H1 (cell line): ENCODE data around the gene CD300LB. TPM values are rescaled to one million over a fixed set of nuclear protein-coding genes. Genes with fewer than 3 reads are reported as not detected.

Experiments used
- CTCF ChIA-PET: fragments of 300-600 bp; sonication (Branson Sonifier 250); formaldehyde crosslinking; loops from one replicate; lab custom pipeline; 2021; ENCODE audit not compliant: partially characterized antibody; lab: Charles Lee
- POLR2A ChIA-PET: fragments of 300-600 bp; sonication (Branson Sonifier 250); formaldehyde crosslinking; loops from one replicate; lab custom pipeline; 2021; ENCODE audit warnings: inconsistent platforms; ENCODE audit not compliant: partially characterized antibody; lab: Charles Lee
- DNase-seq, 2 experiments: peaks; one replicate each; pipeline versions ENCODE4 v3.0.0 to v3.0.0-alpha.2; 2010 to 2022; ENCODE audit warnings: low spot score in 2 of 2, low read depth in 1 of 2, mixed read lengths in 1 of 2
- FAIRE-seq: peaks from 2 replicates; lab custom pipeline; 2011; peaks lifted over from hg19 to GRCh38; lab: Jason Lieb, UNC
- H2AFZ ChIP-seq: 2 replicates; pipeline ENCODE4 v1.8.1; 2012; ENCODE audit warnings: low read length, inconsistent platforms
- H2AK5ac ChIP-seq: 2 replicates; pipeline ENCODE4 v1.6.1; 2013; ENCODE audit warnings: low read depth, low read length
- H2BK120ac ChIP-seq: replicated peaks from 2 replicates; pipeline ENCODE3; 2013; ENCODE audit warnings: low read depth, low read length, inconsistent platforms
- H2BK12ac ChIP-seq: 2 replicates; pipeline ENCODE4 v1.6.1; 2013; ENCODE audit warnings: low read depth, low read length
- H2BK15ac ChIP-seq: 2 replicates; pipeline ENCODE4 v1.6.1; 2013; ENCODE audit warnings: low read length
- H2BK20ac ChIP-seq: 2 replicates; pipeline ENCODE4 v1.6.1; 2013; ENCODE audit warnings: low read length
- H2BK5ac ChIP-seq: 2 replicates; pipeline ENCODE4 v1.6.1; 2013; ENCODE audit warnings: low read depth, low read length
- H3K14ac ChIP-seq: 2 replicates; pipeline ENCODE4 v1.6.1; 2013; ENCODE audit warnings: inconsistent platforms; ENCODE audit not compliant: insufficient read length
- H3K18ac ChIP-seq: 2 replicates; pipeline ENCODE4 v1.6.1; 2013; ENCODE audit warnings: low read length; ENCODE audit errors: extremely low read depth
- H3K23ac ChIP-seq: 2 replicates; pipeline ENCODE4 v1.6.1; 2013; ENCODE audit warnings: inconsistent platforms; ENCODE audit not compliant: insufficient read length
- H3K23me2 ChIP-seq: 2 replicates; pipeline ENCODE4 v1.6.1; 2013; ENCODE audit warnings: low read depth, low read length
- H3K27ac ChIP-seq: 2 replicates; pipeline ENCODE4 v1.6.1; 2011; ENCODE audit warnings: low read depth, low read length, inconsistent platforms
- H3K27me3 ChIP-seq, 4 experiments: replicated peaks in 1 of 4; 1 replicate in 1 of 4; 2 replicates in 3 of 4; pipeline versions ENCODE4 v1.6.1 to v1.8.1; 2011 to 2013; ENCODE audit warnings: low read length in 3 of 4, mild to moderate bottlenecking in 3 of 4, inconsistent platforms in 2 of 4, mixed read lengths in 2 of 4, moderate library complexity in 1 of 4; ENCODE audit not compliant: control insufficient read depth in 3 of 4, insufficient read depth in 3 of 4; ENCODE audit errors: extremely low read depth in 1 of 4
- H3K36me3 ChIP-seq, 4 experiments: 2 replicates each; pipeline versions ENCODE4 v1.6.1 to v1.8.1; 2011 to 2013; ENCODE audit warnings: mild to moderate bottlenecking in 4 of 4, low read length in 3 of 4, moderate library complexity in 2 of 4, control low read depth in 1 of 4, inconsistent platforms in 1 of 4; ENCODE audit not compliant: insufficient read depth in 4 of 4, control insufficient read depth in 2 of 4
- H3K4ac ChIP-seq: replicated peaks from 2 replicates; pipeline ENCODE3; 2013; ENCODE audit warnings: low read length, low read depth, mixed read lengths, inconsistent platforms; ENCODE audit not compliant: insufficient read length
- H3K4me1 ChIP-seq, 4 experiments: replicated peaks in 1 of 4; 1 replicate in 1 of 4; 2 replicates in 3 of 4; pipeline versions ENCODE4 v1.6.1 to v1.8.1; 2011 to 2013; ENCODE audit warnings: low read length in 3 of 4, inconsistent platforms in 2 of 4, mixed read lengths in 1 of 4; ENCODE audit not compliant: insufficient read depth in 4 of 4, control insufficient read depth in 3 of 4
- H3K4me2 ChIP-seq, 2 experiments: 2 replicates each; pipeline versions ENCODE4 v1.6.1 to v1.8.1; 2011 to 2013; ENCODE audit warnings: low read depth in 2 of 2, low read length in 2 of 2, control low read depth in 1 of 2, inconsistent platforms in 1 of 2, mild to moderate bottlenecking in 1 of 2; ENCODE audit not compliant: insufficient read depth in 1 of 2
- H3K4me3 ChIP-seq, 4 experiments: fragments of 200-600, 300-600 bp in 1 of 4; sonication (generic), shearing (Covaris generic), sonication (Bioruptor Twin) in 1 of 4; 2 replicates each; pipeline versions ENCODE4 v1.5.1 to v1.8.1; 2011 to 2016; ENCODE audit warnings: low read length in 4 of 4, low read depth in 3 of 4, control low read depth in 2 of 4, inconsistent platforms in 2 of 4, mild to moderate bottlenecking in 2 of 4, mixed read lengths in 1 of 4, moderate library complexity in 1 of 4; ENCODE audit not compliant: insufficient read depth in 2 of 4; ENCODE audit errors: extremely low read depth in 1 of 4
- H3K56ac ChIP-seq: replicated peaks from 2 replicates; pipeline ENCODE3; 2013; ENCODE audit warnings: low read depth, mild to moderate bottlenecking, mixed read lengths, low read length, inconsistent platforms; ENCODE audit not compliant: insufficient read length
- H3K79me1 ChIP-seq: 2 replicates; pipeline ENCODE4 v1.6.1; 2013; ENCODE audit warnings: low read depth, low read length, control low read depth
- H3K79me2 ChIP-seq, 2 experiments: 2 replicates each; pipeline versions ENCODE4 v1.6.1 to v1.8.1; 2012 to 2013; ENCODE audit warnings: low read length in 2 of 2, mild to moderate bottlenecking in 2 of 2, inconsistent platforms in 1 of 2; ENCODE audit not compliant: insufficient read depth in 2 of 2, control insufficient read depth in 1 of 2
- H3K9ac ChIP-seq, 4 experiments: replicated peaks in 1 of 4; 1 replicate in 1 of 4; 2 replicates in 3 of 4; pipeline versions ENCODE4 v1.6.1 to v1.8.1; 2011 to 2013; ENCODE audit warnings: low read depth in 3 of 4, low read length in 3 of 4, control low read depth in 2 of 4, mild to moderate bottlenecking in 2 of 4, moderate library complexity in 2 of 4, inconsistent platforms in 1 of 4; ENCODE audit errors: extremely low read depth in 1 of 4
- H3K9me3 ChIP-seq, 2 experiments: 2 replicates each; pipeline versions ENCODE4 v1.6.1 to v1.8.1; 2012 to 2013; ENCODE audit warnings: mild to moderate bottlenecking in 2 of 2, moderate library complexity in 2 of 2, control low read depth in 1 of 2, inconsistent platforms in 1 of 2, low read depth in 1 of 2, low read length in 1 of 2, mixed read lengths in 1 of 2; ENCODE audit not compliant: insufficient read depth in 2 of 2
- H4K20me1 ChIP-seq, 2 experiments: replicated peaks in 1 of 2; 2 replicates each; pipeline versions ENCODE3 to v1.8.1; 2011 to 2013; ENCODE audit warnings: inconsistent platforms in 2 of 2, low read length in 2 of 2, mild to moderate bottlenecking in 1 of 2; ENCODE audit not compliant: insufficient read depth in 2 of 2, control insufficient read depth in 1 of 2
- H4K5ac ChIP-seq: 2 replicates; pipeline ENCODE4 v1.6.1; 2013; ENCODE audit warnings: low read length, low read depth, mixed read lengths, inconsistent platforms; ENCODE audit not compliant: insufficient read length
- H4K8ac ChIP-seq: 2 replicates; pipeline ENCODE4 v1.8.0; 2013; ENCODE audit warnings: mild to moderate bottlenecking, moderate library complexity, low read length, inconsistent platforms; ENCODE audit not compliant: insufficient read depth; ENCODE audit errors: extremely low read depth
- H4K91ac ChIP-seq: replicated peaks from 2 replicates; pipeline ENCODE3; 2013; ENCODE audit warnings: low read length, mixed read lengths, inconsistent platforms; ENCODE audit not compliant: insufficient read length
- KDM5A ChIP-seq: fragments of 200-600 bp; IDR thresholded peaks from 2 replicates; pipeline ENCODE4 v1.7.1; 2012; ENCODE audit warnings: mild to moderate bottlenecking, low read length, inconsistent platforms, mixed read lengths
- RAD21 ChIP-seq, 2 experiments: IDR thresholded peaks in 1 of 2; conservative IDR thresholded peaks in 1 of 2; 2 replicates each; pipeline ENCODE4 v1.6.1; 2011; ENCODE audit warnings: low read depth in 2 of 2, low read length in 2 of 2, improper control_type of control experiment in 1 of 2, inconsistent platforms in 1 of 2, mild to moderate bottlenecking in 1 of 2, moderate library complexity in 1 of 2
- RFX5 ChIP-seq: IDR thresholded peaks from 2 replicates; pipeline ENCODE4 v1.6.1; 2011; ENCODE audit warnings: low read depth, low read length, improper control_type of control experiment, borderline replicate concordance
- WGBS, 2 experiments: shearing (Covaris generic) in 1 of 2; methylation state at CpG; one replicate each; pipeline versions ENCODE4 v1.1.6 to v1.1.7; 2013 to 2015; ENCODE audit warnings: low lambda C conversion rate in 2 of 2, mixed read lengths in 2 of 2, inconsistent platforms in 1 of 2, low coverage in 1 of 2, missing lambda C conversion rate in 1 of 2; ENCODE audit not compliant: insufficient replicate concordance in 2 of 2, insufficient coverage in 1 of 2, insufficient read length in 1 of 2; ENCODE audit errors: extremely low coverage in 1 of 2, missing lambda C conversion rate in 1 of 2; 5-methylcytosine and 5-hydroxymethylcytosine counted together
- polyA plus RNA-seq, 7 experiments: library from polyadenylated mRNA; depleted of rRNA in 3 of 7; stranded (reverse) in 5 of 7; unstranded in 2 of 7; fragments of >200 nt in 5 of 7; fragments of 200-250 nt in 2 of 7; gene quantifications; 1 replicate in 5 of 7; 2 replicates in 1 of 7; 4 replicates in 1 of 7; pipeline versions ENCODE4 v1.2.1 to v1.2.3, GENCODE V29; 2011 to 2013; ENCODE audit warnings: missing spikeins in 2 of 7, mixed read lengths in 2 of 7
- total RNA-seq: library from RNA; stranded (reverse); fragmentation: NEBNext Ultra II Directional; extraction: Animal tissue kit (Norgen Biotek cat#: 25700); gene quantifications from 2 replicates; pipeline ENCODE4 v1.2.1, GENCODE V29; 2021

CD300LB gene
- total and polyA plus RNA-seq, 2 of the 8 experiments (the other 6 are each of a cell fraction or from before 2014, with no cell fraction given), result not detected

GRCh38 chr17:74565126-74565525, 33.9 kb upstream of the CD300LB start:
- Histone ChIP-seq H4K5ac (no peak overlapping the region), H3K79me1 (peaks cover 7% of the 10 kb centered on the region), H3K4me1 (peaks cover 0 to 3% (median 2%) of the 10 kb centered on the region in 4 experiments; a peak in 3 of 7 replicates), H3K9ac (no peak overlapping the region), H3K27ac (no peak overlapping the region), H3K14ac (no peak overlapping the region), H3K9me3 (no peaks in the 10 kb centered on the region), H3K23ac (no peak overlapping the region), H3K56ac (no peak overlapping the region), H2BK15ac (no peak overlapping the region), H2BK20ac (no peak overlapping the region), H3K36me3 (no peaks in the 10 kb centered on the region), H2AK5ac (no peak overlapping the region), H4K20me1 (peaks cover 0 to 13% of the 10 kb centered on the region in 2 experiments), H3K18ac (no peak overlapping the region), H2BK120ac (no peak overlapping the region), H3K23me2 (peaks cover 16% of the 10 kb centered on the region), H2BK5ac (no peak overlapping the region), H3K27me3 (peaks cover 0 to 2% (median 0%) of the 10 kb centered on the region in 4 experiments; a peak in 2 of 7 replicates), H2AFZ (no peak overlapping the region), H3K4ac (no peak overlapping the region), H3K4me2 (no peak overlapping the region), H2BK12ac (no peak overlapping the region), H4K91ac (no peak overlapping the region), H4K8ac (no peak overlapping the region), H3K4me3 (no peak overlapping the region), H3K79me2 (no peaks in the 10 kb centered on the region; a peak in 1 of 4 replicates)
- CTCF ChIA-PET, result interaction anchor here (0.7 to 4.2 kb wide), 6 partner anchors 9 to 99 kb away, joined by 3 to 33 read pairs (median 4); no protein-coding TSS in a partner anchor
- DNase-seq (no peak), FAIRE-seq (no peak)
- POLR2A ChIA-PET, result no interaction called here
- 78% methylated on average over 5 of the region's 5 CpGs; no CpG with 5 or more reads in 1 of the 2 experiments for WGBS, 2 experiments
- TF ChIP-seq RAD21 (IDR thresholded peaks at IDR 0.05 in 1 of 2, conservative IDR thresholded peaks at IDR 0.05 in 1 of 2; ENCODE audit: low read depth in 2 of 2, low read length in 2 of 2) (no peak), RFX5 (no peak), KDM5A (no peak)
